ENCODE data around the gene LYAR.
"Not testable (repeated sequence)": the region's sequence is repeated elsewhere in the genome, so short reads cannot be mapped to it uniquely, and the experiment has no call there.

Gene LYAR

DNA sequence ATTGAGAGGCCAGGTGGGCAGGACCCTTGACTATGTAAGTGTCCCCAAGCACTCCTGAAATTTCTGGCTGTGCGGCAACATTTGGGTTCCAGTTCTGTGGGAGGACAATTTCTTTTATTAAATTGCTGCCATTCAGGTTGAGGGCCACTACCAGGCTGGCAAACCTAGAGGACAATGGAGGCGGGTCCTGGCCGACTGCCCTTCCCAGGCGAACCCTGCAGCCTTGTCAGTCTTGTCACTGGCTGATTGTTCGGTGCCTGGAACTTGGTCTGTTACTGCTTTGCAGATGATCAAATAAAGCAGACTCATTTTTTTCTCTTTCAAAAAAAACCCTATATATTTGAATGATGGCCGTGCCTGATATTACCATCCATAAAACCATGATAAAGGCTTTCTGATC lies 35.3 kb downstream of the LYAR start:
- H3K4me2 ChIP-seq (ENCODE audit: low read depth, low read length, poor library complexity, severe bottlenecking) = no peak overlapping the region

DNA sequence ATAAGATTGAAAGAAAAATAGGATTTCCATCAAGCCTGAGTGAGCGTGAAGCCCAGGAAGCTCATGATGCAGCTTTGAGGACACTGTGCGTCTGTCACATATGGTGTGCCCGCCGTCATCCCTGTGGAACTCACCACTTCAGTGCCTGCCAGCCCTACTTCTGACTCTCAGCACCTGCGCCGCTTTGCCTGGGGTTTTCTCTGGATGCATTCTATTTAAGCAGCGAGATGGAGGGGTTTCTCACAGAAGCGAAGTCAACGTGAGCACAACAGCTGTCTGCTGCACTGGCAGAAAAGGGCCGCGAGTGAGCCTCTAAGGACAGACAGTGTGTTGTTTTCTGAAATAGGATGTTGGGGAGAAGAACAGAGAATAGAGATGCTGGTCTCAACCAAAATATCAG lies 35.8 kb downstream of the LYAR start:
- Histone ChIP-seq H3K4me2 (ENCODE audit: low read depth, low read length, poor library complexity, severe bottlenecking) (no peak overlapping the region), H3K4me3 (ENCODE audit: insufficient read depth, low read length, poor library complexity, severe bottlenecking) (no peak overlapping the region)

More for the DNA sequence above, 35.3 kb downstream of the LYAR start:
- Histone ChIP-seq H2AFZ (ENCODE audit: low read depth, low read length, severe bottlenecking) (no peak overlapping the region), H3K9me3 (ENCODE audit: insufficient read depth, low read length) (no peaks in the 10 kb centered on the region), H3K9me2 (replicated peaks; ENCODE audit: insufficient read depth, low read length) (no peaks in the 10 kb centered on the region), H3K79me2 (ENCODE audit: insufficient read depth, low read length) (no peaks in the 10 kb centered on the region), H3K27me3 (ENCODE audit: low read length) (no peaks in the 10 kb centered on the region), H3K27ac (ENCODE audit: low read depth, low read length) (no peak overlapping the region), H3F3A (ENCODE audit: insufficient read depth) (0 out of 2 replicates have a peak, but pooled peaks cover 3% of the 10 kb centered on the region), H4K20me1 (ENCODE audit: low read depth, low read length) (no peaks in the 10 kb centered on the region), H3K36me3 (ENCODE audit: low read length) (no peaks in the 10 kb centered on the region), H3K9ac (ENCODE audit: low read length) (no peak overlapping the region), H3K4me3 (ENCODE audit: insufficient read depth, low read length, poor library complexity, severe bottlenecking) (no peak overlapping the region)
- TF ChIP-seq, protein P1, sequence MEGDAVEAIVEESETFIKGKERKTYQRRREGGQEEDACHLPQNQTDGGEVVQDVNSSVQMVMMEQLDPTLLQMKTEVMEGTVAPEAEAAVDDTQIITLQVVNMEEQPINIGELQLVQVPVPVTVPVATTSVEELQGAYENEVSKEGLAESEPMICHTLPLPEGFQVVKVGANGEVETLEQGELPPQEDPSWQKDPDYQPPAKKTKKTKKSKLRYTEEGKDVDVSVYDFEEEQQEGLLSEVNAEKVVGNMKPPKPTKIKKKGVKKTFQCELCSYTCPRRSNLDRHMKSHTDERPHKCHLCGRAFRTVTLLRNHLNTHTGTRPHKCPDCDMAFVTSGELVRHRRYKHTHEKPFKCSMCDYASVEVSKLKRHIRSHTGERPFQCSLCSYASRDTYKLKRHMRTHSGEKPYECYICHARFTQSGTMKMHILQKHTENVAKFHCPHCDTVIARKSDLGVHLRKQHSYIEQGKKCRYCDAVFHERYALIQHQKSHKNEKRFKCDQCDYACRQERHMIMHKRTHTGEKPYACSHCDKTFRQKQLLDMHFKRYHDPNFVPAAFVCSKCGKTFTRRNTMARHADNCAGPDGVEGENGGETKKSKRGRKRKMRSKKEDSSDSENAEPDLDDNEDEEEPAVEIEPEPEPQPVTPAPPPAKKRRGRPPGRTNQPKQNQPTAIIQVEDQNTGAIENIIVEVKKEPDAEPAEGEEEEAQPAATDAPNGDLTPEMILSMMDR (IDR thresholded peaks at IDR 0.05; ENCODE audit: insufficient read depth, low read length, poor library complexity, severe bottlenecking) = no peak
- TF ChIP-seq EZH2phosphoT487 (conservative IDR thresholded peaks at IDR 0.05; ENCODE audit: low read length) = no peak

DNA sequence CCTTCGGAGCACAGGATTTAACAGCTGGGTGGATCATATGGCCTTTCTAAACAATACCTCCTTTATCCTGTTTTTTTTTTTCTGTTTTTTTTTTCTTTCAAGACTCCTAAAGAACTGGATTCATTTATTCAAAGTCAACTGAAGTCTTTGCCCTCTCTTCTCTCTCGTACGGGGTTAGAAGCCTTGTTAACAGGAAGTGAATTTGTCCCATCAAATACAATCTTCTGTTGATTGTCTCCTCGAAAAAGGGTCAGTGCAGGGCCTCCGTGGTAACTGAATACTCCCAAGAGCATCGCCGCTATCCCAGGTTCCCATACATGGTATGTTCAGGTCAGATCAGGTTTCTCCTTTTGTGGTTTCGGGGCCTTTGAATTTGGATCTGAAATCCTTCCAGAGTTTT lies 40.1 kb downstream of the LYAR start:
- no peak overlapping the region for H2AFZ ChIP-seq (ENCODE audit: low read depth, low read length, severe bottlenecking)
- no peaks in the 10 kb centered on the region for H3K9me3 ChIP-seq (ENCODE audit: insufficient read depth, low read length)
- H3K4me2 ChIP-seq (ENCODE audit: low read depth, low read length, poor library complexity, severe bottlenecking) = no peak overlapping the region
- peaks cover 11% of the 10 kb centered on the region for H3F3A ChIP-seq (ENCODE audit: insufficient read depth)
- H3K9me2 ChIP-seq (replicated peaks; ENCODE audit: insufficient read depth, low read length) = no peaks in the 10 kb centered on the region
- no peak overlapping the region for H3K4me3 ChIP-seq (ENCODE audit: insufficient read depth, low read length, poor library complexity, severe bottlenecking)
- H3K36me3 ChIP-seq (ENCODE audit: low read length) = peaks cover 4% of the 10 kb centered on the region; the same call in 1 of the 2 replicates
- H3K9ac ChIP-seq (ENCODE audit: low read length) = no peak overlapping the region
- no peaks in the 10 kb centered on the region for H3K27me3 ChIP-seq (ENCODE audit: low read length)
- no peak overlapping the region for H3K27ac ChIP-seq (ENCODE audit: low read depth, low read length)
- TF ChIP-seq, protein P1 (IDR thresholded peaks at IDR 0.05; ENCODE audit: insufficient read depth, low read length, poor library complexity, severe bottlenecking) = no peak
- TF ChIP-seq EZH2phosphoT487 (conservative IDR thresholded peaks at IDR 0.05; ENCODE audit: low read length) = no peak
- no peaks in the 10 kb centered on the region for H4K20me1 ChIP-seq (ENCODE audit: low read depth, low read length)
- H3K79me2 ChIP-seq (ENCODE audit: insufficient read depth, low read length) = peaks cover 7% of the 10 kb centered on the region

More for the DNA sequence above, 35.8 kb downstream of the LYAR start:
- Histone ChIP-seq H3K9me3 (ENCODE audit: insufficient read depth, low read length) (no peaks in the 10 kb centered on the region), H3K27me3 (ENCODE audit: low read length) (no peaks in the 10 kb centered on the region), H3K9me2 (replicated peaks; ENCODE audit: insufficient read depth, low read length) (no peaks in the 10 kb centered on the region), H3K9ac (ENCODE audit: low read length) (no peak overlapping the region), H3K79me2 (ENCODE audit: insufficient read depth, low read length) (no peaks in the 10 kb centered on the region), H3K27ac (ENCODE audit: low read depth, low read length) (no peak overlapping the region), H4K20me1 (ENCODE audit: low read depth, low read length) (no peaks in the 10 kb centered on the region), H3F3A (ENCODE audit: insufficient read depth) (peaks cover 3% of the 10 kb centered on the region; the same call in 1 of the 2 replicates), H2AFZ (ENCODE audit: low read depth, low read length, severe bottlenecking) (no peak overlapping the region), H3K36me3 (ENCODE audit: low read length) (no peaks in the 10 kb centered on the region)
- TF ChIP-seq EZH2phosphoT487 (conservative IDR thresholded peaks at IDR 0.05; ENCODE audit: low read length) = no peak

DNA sequence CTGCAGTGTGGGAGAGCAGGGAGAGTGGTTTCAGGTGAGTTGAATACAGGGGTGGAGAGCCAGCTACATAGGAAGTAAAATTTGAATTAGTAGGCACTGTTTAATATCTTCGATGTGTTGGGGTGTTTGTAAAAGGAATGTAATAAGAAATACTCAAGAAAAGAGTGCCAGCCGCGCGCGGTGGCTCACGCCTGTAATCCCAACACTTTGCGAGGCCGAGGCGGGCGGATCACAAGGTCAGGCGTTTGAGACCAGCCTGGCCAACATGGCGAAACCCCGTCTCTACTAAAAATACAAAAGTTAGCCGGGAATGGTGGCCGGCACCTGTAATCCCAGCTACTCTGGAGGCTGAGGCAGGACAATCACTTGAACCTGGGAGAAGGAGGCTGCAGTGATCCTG lies 40.6 kb downstream of the LYAR start:
- H3K27ac ChIP-seq (ENCODE audit: low read depth, low read length); H3K9me3 ChIP-seq (ENCODE audit: insufficient read depth, low read length); H3K9me2 ChIP-seq (replicated peaks; ENCODE audit: insufficient read depth, low read length); H2AFZ ChIP-seq (ENCODE audit: low read depth, low read length, severe bottlenecking); H3K27me3 ChIP-seq (ENCODE audit: low read length); H3K36me3 ChIP-seq (ENCODE audit: low read length); H4K20me1 ChIP-seq (ENCODE audit: low read depth, low read length); H3K4me3 ChIP-seq (ENCODE audit: insufficient read depth, low read length, poor library complexity, severe bottlenecking); H3K79me2 ChIP-seq (ENCODE audit: insufficient read depth, low read length): not testable (repeated sequence)
- Histone ChIP-seq H3F3A (ENCODE audit: insufficient read depth) (peaks cover 11% of the 10 kb centered on the region), H3K9ac (ENCODE audit: low read length) (peak overlapping the region; percentile 75; the same call in 1 of the 2 replicates), H3K4me2 (ENCODE audit: low read depth, low read length, poor library complexity, severe bottlenecking) (peak overlapping the region; percentile 81)
